HepG2 (cell line): ENCODE measurements around the gene ATF6. TPM values are rescaled to one million over a fixed set of nuclear protein-coding genes. Genes with fewer than 3 reads are reported as not detected.

Source experiments
- AKNA ChIP-seq: sonication (generic); formaldehyde crosslinking; IDR thresholded peaks from 2 replicates; pipeline ENCODE4 v1.4.0; 2020; ENCODE audit warnings: missing genetic modification reagents, borderline replicate concordance
- ETV5 ChIP-seq: IDR thresholded peaks from 2 replicates; pipeline ENCODE4 v1.6.1; 2018; ENCODE audit warnings: missing biosample characterization, missing genetic modification reagents, inconsistent platforms, borderline replicate concordance
- FUBP1 ChIP-seq: sonication (generic); formaldehyde crosslinking; IDR thresholded peaks from 2 replicates; pipeline ENCODE4 v1.5.1; 2020; ENCODE audit warnings: missing genetic modification reagents, mild to moderate bottlenecking, borderline replicate concordance
- MED8 ChIP-seq: sonication (generic); formaldehyde crosslinking; IDR thresholded peaks from 2 replicates; pipeline ENCODE4 v1.8.1; 2023; ENCODE audit warnings: mild to moderate bottlenecking, missing genetic modification reagents; ENCODE audit not compliant: insufficient replicate concordance
- MIER3 ChIP-seq: IDR thresholded peaks from 2 replicates; pipeline ENCODE4 v1.6.1; 2016; ENCODE audit warnings: missing compliant biosample characterization, borderline replicate concordance
- NR0B2 ChIP-seq: sonication (generic); formaldehyde crosslinking; IDR thresholded peaks from 2 replicates; pipeline ENCODE4 v1.4.0; 2020; ENCODE audit warnings: mild to moderate bottlenecking, missing genetic modification reagents
- PRMT3 ChIP-seq: sonication (generic); formaldehyde crosslinking; IDR thresholded peaks from 2 replicates; pipeline ENCODE4 v1.8.1; 2022; ENCODE audit warnings: low read depth, mild to moderate bottlenecking, moderate library complexity, missing genetic modification reagents, borderline replicate concordance
- ZHX1 ChIP-seq: sonication (generic); formaldehyde crosslinking; IDR thresholded peaks from 2 replicates; pipeline ENCODE4 v1.8.1; 2022; ENCODE audit warnings: low read depth, mild to moderate bottlenecking, missing genetic modification reagents
- ZNF569 ChIP-seq: sonication (generic); formaldehyde crosslinking; IDR thresholded peaks from 2 replicates; pipeline ENCODE4 v1.5.0; 2020; ENCODE audit warnings: mild to moderate bottlenecking, missing genetic modification reagents, moderate library complexity, borderline replicate concordance
- ZNF614 ChIP-seq: IDR thresholded peaks from 2 replicates; pipeline ENCODE4 v1.6.1; 2018; ENCODE audit warnings: missing biosample characterization, missing genetic modification reagents, inconsistent platforms, borderline replicate concordance
- polyA plus RNA-seq, 8 experiments: library from polyadenylated mRNA; depleted of rRNA in 3 of 8; stranded (reverse) in 7 of 8; unstranded in 1 of 8; fragments of >200 nt; fragmentation: Illumina TruSeq in 4 of 8; extraction: Trizol in 4 of 8; gene quantifications; 2 replicates each; pipeline versions ENCODE4 v1.2.1 to v1.2.3, GENCODE V29; 2011 to 2016; ENCODE audit warnings: low read depth in 4 of 8, missing spikeins in 1 of 8, mixed read lengths in 1 of 8; ENCODE audit not compliant: insufficient read depth in 1 of 8
- total RNA-seq, 5 experiments: library from RNA; depleted of rRNA; stranded (reverse); fragments of >200 nt; fragmentation: Illumina TruSeq; extraction: Trizol; gene quantifications; 2 replicates each; pipeline ENCODE4 v1.2.3, GENCODE V29; 2016; ENCODE audit warnings: low read depth in 1 of 5

ATF6 gene
- total and polyA plus RNA-seq, 2 of the 13 experiments (the other 11 are each of a cell fraction or from before 2014, with no cell fraction given) = 13.2 to 14.5 TPM

GRCh38 chr1:161749509-161750407 is 16.4 kb upstream of the ATF6 start, which contains the start of gene DUSP12 (continued):
- TF ChIP-seq ZHX1 (CRISPR knock-in tag) = peak; percentile 22; the same call in 1 of the 2 replicates
- TF ChIP-seq ETV5 = peak; percentile 35; the same call in 1 of the 2 replicates
- TF ChIP-seq FUBP1 (CRISPR knock-in tag) = no peak
- TF ChIP-seq NR0B2 (CRISPR knock-in tag) = no peak; the same call in 1 of the 2 replicates
- no peak for TF ChIP-seq AKNA (CRISPR knock-in tag)
- TF ChIP-seq ZNF569 (CRISPR knock-in tag) = no peak; the same call in 1 of the 2 replicates
- TF ChIP-seq ZNF614 = no peak
- no peak for TF ChIP-seq PRMT3 (CRISPR knock-in tag)
- TF ChIP-seq MIER3 = peak; percentile 60; the same call in 1 of the 2 replicates
- peak; percentile 75 for TF ChIP-seq MED8
